ENCODE data around the gene WLS.
"Not testable (repeated sequence)": the region's sequence is repeated elsewhere in the genome, so short reads cannot be mapped to it uniquely, and the experiment has no call there.

Gene WLS

DNA sequence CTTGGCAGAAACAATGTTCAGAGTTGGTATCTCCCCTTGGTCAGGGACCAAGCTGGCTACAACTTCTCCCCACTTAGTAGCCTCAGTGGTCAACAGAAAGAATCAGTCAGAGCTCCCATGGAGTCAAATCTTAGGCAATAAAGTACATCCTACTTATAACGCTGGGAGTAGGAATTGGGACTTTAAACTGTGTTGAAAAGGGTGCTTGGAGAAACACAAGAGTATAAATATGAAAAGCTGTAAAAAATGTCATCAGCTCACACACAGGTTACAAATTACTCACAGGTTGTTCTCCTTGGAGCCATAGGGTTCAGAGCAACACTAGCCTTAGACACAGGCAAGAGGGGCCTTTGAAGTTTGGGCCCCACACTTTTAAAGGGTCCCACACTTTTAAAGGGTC, 67.4 kb downstream of the WLS start:
- no peak for DNase-seq (ENCODE audit: low spot score)

- DNase-seq (ENCODE audit: low spot score) = no peak
These were observed 69.1 kb downstream of the WLS start for GRCh38 chr1:68163220-68163619.

- no peak for DNase-seq (ENCODE audit: low spot score)
These were observed 69.6 kb downstream of the WLS start for GRCh38 chr1:68162761-68163160.

GRCh38 chr1:68161672-68162071, 70.7 kb downstream of the WLS start:
- DNase-seq (ENCODE audit: low spot score) = not testable (repeated sequence)

DNA sequence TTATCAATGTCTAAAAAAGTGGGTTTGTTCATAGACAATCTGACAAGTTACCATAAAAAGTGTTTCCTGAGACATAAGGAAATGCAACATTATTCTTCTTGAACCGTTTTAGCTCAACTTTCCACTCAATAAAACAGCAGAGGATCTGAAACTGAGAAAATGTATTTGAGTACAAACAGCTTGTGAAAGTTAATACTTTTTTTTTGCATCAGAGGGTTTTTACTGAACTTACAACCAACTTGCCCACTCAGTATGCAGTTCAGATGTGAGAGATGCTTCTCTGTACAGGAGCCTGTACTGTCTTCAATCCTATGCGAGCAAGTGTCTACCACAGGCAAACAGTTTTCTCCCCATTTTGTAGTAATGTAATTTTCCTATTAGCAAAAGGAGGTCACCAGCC, 71.4 kb downstream of the WLS start:
- not testable (repeated sequence) for DNase-seq (ENCODE audit: low spot score)

GRCh38 chr1:68160021-68160420, 72.3 kb downstream of the WLS start:
- no peak for DNase-seq (ENCODE audit: low spot score)

DNA sequence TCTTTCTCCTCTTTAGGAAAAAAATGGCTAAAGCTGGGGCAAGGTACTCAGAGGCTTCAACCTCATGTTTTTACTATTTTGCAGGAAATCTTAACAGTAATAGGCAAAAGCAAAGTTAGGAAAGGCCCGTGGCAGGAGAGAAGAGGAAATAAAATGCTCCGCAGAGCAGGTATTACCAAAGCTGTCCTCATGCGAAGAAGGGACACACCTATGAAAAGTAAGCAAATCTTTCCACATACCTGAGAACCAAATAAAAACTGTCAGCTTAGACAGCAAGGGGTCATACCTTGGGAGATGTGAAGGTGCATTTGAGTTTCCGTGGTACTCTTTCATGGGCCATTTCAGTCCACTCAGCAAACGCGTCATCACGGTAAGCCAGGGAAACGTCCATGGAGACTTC, 73.5 kb downstream of the WLS start:
- no peak for DNase-seq (ENCODE audit: low spot score)

- DNase-seq (ENCODE audit: low spot score) = no peak
These were observed 74.9 kb downstream of the WLS start for GRCh38 chr1:68157416-68157815.

DNA sequence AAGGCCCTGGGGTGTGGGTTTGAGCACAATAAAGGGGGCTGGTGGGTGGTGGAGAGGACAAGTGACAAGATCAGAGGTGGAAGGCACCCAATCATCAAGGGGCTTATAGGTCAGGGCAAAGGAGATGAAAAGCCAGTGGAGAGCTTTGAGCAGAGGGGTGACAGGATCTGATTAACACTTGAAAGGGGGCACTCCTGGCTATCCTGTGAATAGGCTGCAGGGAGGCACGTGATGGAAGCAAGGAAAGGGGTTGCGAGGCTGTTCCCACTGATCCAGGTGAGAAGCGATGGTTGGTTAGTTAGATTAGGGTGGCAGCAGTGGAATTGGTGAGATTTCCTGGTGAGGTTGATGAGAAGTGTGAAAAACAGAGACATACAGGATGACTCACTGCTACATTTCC, 80.6 kb downstream of the WLS start:
- DNase-seq (ENCODE audit: low spot score) = no peak

GRCh38 chr1:68149907-68150306, 82.4 kb downstream of the WLS start:
- no peak for DNase-seq (ENCODE audit: low spot score)

- no peak for DNase-seq (ENCODE audit: low spot score)
These were observed 83.1 kb downstream of the WLS start for GRCh38 chr1:68149110-68149798.

- no peak for DNase-seq (ENCODE audit: low spot score)
These were observed 83.7 kb downstream of the WLS start for GRCh38 chr1:68148631-68149030.

- no peak for DNase-seq (ENCODE audit: low spot score)
These were observed 84.7 kb downstream of the WLS start for GRCh38 chr1:68147534-68148171.

GRCh38 chr1:68145418-68146126, 86.8 kb downstream of the WLS start:
- no peak for DNase-seq (ENCODE audit: low spot score)

- no peak for DNase-seq (ENCODE audit: low spot score)
These were observed 87.5 kb downstream of the WLS start for GRCh38 chr1:68144856-68145255.

GRCh38 chr1:68143633-68144032, 88.7 kb downstream of the WLS start:
- DNase-seq (ENCODE audit: low spot score) = no peak

GRCh38 chr1:68142461-68142860, 89.9 kb downstream of the WLS start:
- DNase-seq (ENCODE audit: low spot score) = no peak

- DNase-seq (ENCODE audit: low spot score) = no peak
These were observed 90.3 kb downstream of the WLS start for GRCh38 chr1:68142036-68142435.

- DNase-seq (ENCODE audit: low spot score) = no peak
These were observed 91.0 kb downstream of the WLS start for GRCh38 chr1:68141071-68142021.

DNA sequence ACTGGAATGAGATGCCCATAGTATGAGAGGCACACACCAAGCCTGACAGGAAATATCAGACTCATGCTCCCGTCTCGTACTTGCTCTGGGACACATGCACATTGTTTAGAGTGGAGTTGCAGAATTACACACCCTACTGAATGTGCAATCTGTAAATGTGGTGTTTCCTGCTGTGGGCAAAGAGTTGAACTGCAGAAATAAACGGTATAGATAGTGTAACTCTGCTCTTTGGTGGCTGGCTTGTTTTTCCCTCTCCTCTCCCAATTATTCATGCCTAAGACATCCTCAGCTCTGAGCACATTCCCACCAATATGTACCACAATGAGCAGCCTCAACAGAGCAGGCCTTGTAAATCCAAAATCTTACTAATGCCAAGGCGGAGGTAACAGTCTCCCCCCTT, 91.8 kb downstream of the WLS start:
- DNase-seq (ENCODE audit: low spot score) = no peak

- no peak for DNase-seq (ENCODE audit: low spot score)
These were observed 96.1 kb downstream of the WLS start for GRCh38 chr1:68136187-68136586.

GRCh38 chr1:68132426-68133130, 99.7 kb downstream of the WLS start:
- no peak for DNase-seq (ENCODE audit: low spot score)

Data from D341Med (cell line).